ENCODE measurements around the gene MYO7B. TPM values are rescaled to one million over a fixed set of nuclear protein-coding genes. Genes with fewer than 3 reads are reported as not detected.

MYO7B gene
- total RNA-seq, 2 experiments from 2014 or later, result 0.75 to 1.5 TPM

DNA sequence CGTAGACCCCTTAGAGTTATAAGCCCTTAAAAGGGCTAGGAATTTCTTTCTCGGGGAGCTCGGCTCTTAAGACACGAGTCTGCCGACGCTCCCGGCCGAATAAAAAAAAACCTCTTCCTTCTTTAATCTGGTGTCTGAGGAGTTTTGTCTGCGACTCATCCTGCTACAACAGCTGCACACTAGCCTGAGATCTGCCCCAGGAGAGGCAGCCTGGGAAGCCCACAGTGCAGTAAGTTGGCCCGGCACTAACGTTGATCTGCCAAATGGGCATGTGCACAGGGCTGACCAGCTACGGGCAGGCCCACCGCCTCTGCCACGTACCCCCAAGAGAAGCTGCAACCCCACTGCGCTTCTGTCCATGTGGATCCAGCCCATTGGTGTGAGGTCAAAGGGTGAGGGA, 148.3 kb downstream of the MYO7B start:
- Mint-ChIP-seq H3K4me3 (no peak overlapping the region), H3K27ac (no peak overlapping the region), H3K9me3 (ENCODE audit: low read depth) (no peaks in the 10 kb centered on the region), H3K36me3 (ENCODE audit: low read depth) (no peaks in the 10 kb centered on the region), H3K27me3 (peaks cover 2% of the 10 kb centered on the region), H3K4me1 (peaks cover 2% of the 10 kb centered on the region)
- CTCF ChIA-PET, result interaction anchor here (1.2 kb wide), 1 partner anchor 33 kb away, joined by 4 read pairs; no protein-coding TSS in a partner anchor
- intact Hi-C loops (cut with DNase I, micrococcal nuclease), result no loop called here
- POLR2A ChIA-PET, result no interaction called here
- no peak for DNase-seq
- ATAC-seq, result no peak

DNA sequence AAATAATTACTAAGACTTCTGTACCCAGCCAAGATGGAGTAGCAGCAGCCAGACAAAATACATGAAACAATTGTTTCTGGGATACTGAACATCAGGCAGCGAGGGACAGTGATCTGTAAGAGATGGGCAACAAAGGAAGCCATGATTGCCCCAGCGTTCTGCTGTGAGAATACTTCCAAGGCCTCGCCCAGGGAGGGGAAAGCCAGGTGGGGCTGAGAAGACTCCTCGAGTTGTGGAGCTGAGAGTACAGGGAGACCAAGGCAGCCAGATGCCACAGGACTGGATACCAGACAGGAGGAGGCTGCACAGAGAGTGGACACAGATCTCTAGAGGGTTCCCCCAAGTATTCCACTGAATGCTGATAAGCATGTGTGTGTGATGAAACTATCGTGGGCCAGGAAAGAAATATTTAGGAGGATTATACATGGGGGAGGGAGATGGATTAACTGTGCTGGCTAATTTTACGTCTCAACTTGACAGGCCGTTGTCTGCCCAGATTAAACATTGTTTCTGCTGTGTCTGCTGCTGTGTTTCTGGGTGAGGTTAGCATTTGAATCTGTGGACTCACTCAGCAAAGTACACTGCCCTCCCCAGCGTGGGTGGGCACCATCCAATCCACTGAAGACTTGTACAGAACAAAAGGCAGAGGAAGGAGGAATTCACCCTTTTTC, 150.1 kb downstream of the MYO7B start:
- Mint-ChIP-seq H3K36me3 (ENCODE audit: low read depth) (no peaks in the 10 kb centered on the region), H3K4me1 (peaks cover 2% of the 10 kb centered on the region), H3K9me3 (ENCODE audit: low read depth) (no peaks in the 10 kb centered on the region), H3K27ac (no peak overlapping the region), H3K4me3 (no peak overlapping the region), H3K27me3 (peaks cover 2% of the 10 kb centered on the region)
- intact Hi-C loops (cut with DNase I, micrococcal nuclease), result no loop called here
- CTCF ChIA-PET, result no interaction called here
- POLR2A ChIA-PET, result no interaction called here
- ATAC-seq, result no peak
- no peak for DNase-seq

Other genes starting within 250 kb of the MYO7B start
- 10 to 100 TPM; 49.5 to 49.8 TPM for gene ERCC3, start 241.5 kb upstream of the MYO7B start, total RNA-seq
- gene MAP3K2, start 147.7 kb upstream of the MYO7B start, total RNA-seq, result 10 to 100 TPM; 35.2 to 35.6 TPM
- not detected for gene PROC, start 117.3 kb upstream of the MYO7B start, total RNA-seq
- 10 to 100 TPM; 49.5 to 55.0 TPM for gene IWS1, start 9.2 kb upstream of the MYO7B start, total RNA-seq
- not detected for gene GPR17, start 110.5 kb downstream of the MYO7B start, total RNA-seq
- 10 to 100 TPM; 16.4 to 19.3 TPM for gene LIMS2, start 139.8 kb downstream of the MYO7B start, total RNA-seq
- gene SFT2D3, start 165.8 kb downstream of the MYO7B start, total RNA-seq, result 1 to 10 TPM; 2.8 to 3.1 TPM